K562 (cell line): Measurements from ENCODE around the gene PPIP5K2. TPM values are rescaled to one million over a fixed set of nuclear protein-coding genes. Genes with fewer than 3 reads are reported as not detected.

ENCODE experiments used
- ATAC-seq: fragments of 200-7000 bp; cut with Tn5 transposase; 3 replicates; pipeline ENCODE4 v1.9.1; 2020; ENCODE audit warnings: moderate library complexity
- BruUV-seq: library from RNA; stranded (reverse); fragments of 400-500 nt; replicated peaks from 2 replicates; lab custom pipeline; 2021; lab: Mats Ljungman, UMichigan
- CTCF ChIA-PET: fragments of 300-600 bp; formaldehyde crosslinking; extraction: SDS; loops from one replicate; lab custom pipeline; 2021; ENCODE audit warnings: low intra/inter-chr PET ratio; lab: Yijun Ruan, JAX
- POLR2A ChIA-PET: fragments of 300-600, 350-650 bp; sonication (Branson Sonifier 250); formaldehyde crosslinking; extraction: SDS; loops from one replicate; lab custom pipeline; 2021; ENCODE audit warnings: antibody characterized with exemption, inconsistent platforms; lab: Yijun Ruan, JAX
- DNase-seq, 4 experiments: peaks; one replicate each; pipeline versions ENCODE4 v3.0.0 to v3.0.0-alpha.2; 2011 to 2018; ENCODE audit warnings: low spot score in 3 of 4, mixed read lengths in 3 of 4; ENCODE audit errors: extremely low read depth in 1 of 4
- FAIRE-seq: peaks from 2 replicates; lab custom pipeline; 2011; peaks lifted over from hg19 to GRCh38; lab: Jason Lieb, UNC
- H2AFZ ChIP-seq: 2 replicates; pipeline ENCODE4 v1.6.0; 2011; ENCODE audit warnings: low read depth, low read length, control low read depth, inconsistent platforms
- H3K27ac ChIP-seq: fragments of 200-600 bp; 3 replicates; pipeline ENCODE4 v1.8.0; 2011; ENCODE audit warnings: low read depth, mild to moderate bottlenecking, control low read depth, inconsistent platforms, low read length, moderate library complexity, mixed read lengths; ENCODE audit errors: extremely low read depth
- H3K27me3 ChIP-seq, 2 experiments: fragments of 300-600 bp in 1 of 2; 2 replicates in 1 of 2; 3 replicates in 1 of 2; pipeline versions ENCODE4 v1.6.0 to v1.8.0; 2011; ENCODE audit warnings: inconsistent platforms in 2 of 2, low read length in 2 of 2, mild to moderate bottlenecking in 1 of 2, mixed read lengths in 1 of 2, moderate library complexity in 1 of 2; ENCODE audit not compliant: control insufficient read depth in 2 of 2, insufficient read depth in 2 of 2
- H3K36me3 ChIP-seq: fragments of 300-600 bp; 3 replicates; pipeline ENCODE4 v1.8.0; 2011; ENCODE audit warnings: mild to moderate bottlenecking, low read length, inconsistent platforms; ENCODE audit not compliant: control insufficient read depth, insufficient read depth
- H3K4me1 ChIP-seq, 2 experiments: fragments of 200-600 bp in 1 of 2; replicated peaks in 1 of 2; 2 replicates in 1 of 2; 3 replicates in 1 of 2; pipeline versions ENCODE4 v1.5.1 to v1.8.0; 2011; ENCODE audit warnings: inconsistent platforms in 2 of 2, low read length in 2 of 2, mild to moderate bottlenecking in 1 of 2, mixed read lengths in 1 of 2, moderate library complexity in 1 of 2; ENCODE audit not compliant: control insufficient read depth in 2 of 2, insufficient read depth in 2 of 2
- H3K4me2 ChIP-seq: 2 replicates; pipeline ENCODE4 v1.6.1; 2011; ENCODE audit warnings: low read length, control low read depth, inconsistent platforms, mixed read lengths; ENCODE audit not compliant: insufficient read depth
- H3K4me3 ChIP-seq: fragments of 200-600 bp; sonication (generic), shearing (Covaris generic); 2 replicates; pipeline ENCODE4 v1.5.1; 2016; ENCODE audit warnings: control low read depth, inconsistent platforms
- H3K79me2 ChIP-seq: fragments of 200-600 bp; 3 replicates; pipeline ENCODE4 v1.8.0; 2011; ENCODE audit warnings: low read length, inconsistent platforms; ENCODE audit not compliant: control insufficient read depth, insufficient read depth
- H3K9ac ChIP-seq, 2 experiments: 2 replicates each; pipeline versions ENCODE4 v1.6.0 to v1.6.1; 2011; ENCODE audit warnings: low read depth in 2 of 2, low read length in 2 of 2, control low read depth in 1 of 2, inconsistent platforms in 1 of 2, mild to moderate bottlenecking in 1 of 2, mixed read lengths in 1 of 2; ENCODE audit not compliant: insufficient read depth in 1 of 2
- H3K9me1 ChIP-seq: one replicate; pipeline ENCODE4 v1.6.0; 2011; ENCODE audit warnings: inconsistent platforms, mild to moderate bottlenecking, low read length, moderate library complexity; ENCODE audit not compliant: control insufficient read depth, insufficient read depth
- H3K9me3 ChIP-seq: replicated peaks from 2 replicates; pipeline ENCODE4 v1.5.1; 2011; ENCODE audit warnings: low read depth, low read length, inconsistent platforms; ENCODE audit not compliant: control insufficient read depth, insufficient read depth
- H4K20me1 ChIP-seq: replicated peaks from 2 replicates; pipeline ENCODE4 v1.6.1; 2011; ENCODE audit warnings: low read length, inconsistent platforms, mixed read lengths; ENCODE audit not compliant: control insufficient read depth, insufficient read depth
- CTCF ChIP-seq, 3 experiments: IDR thresholded peaks in 2 of 3; conservative IDR thresholded peaks in 1 of 3; 2 replicates each; pipeline ENCODE4 v1.5.1; 2011 to 2012; ENCODE audit warnings: low read length in 3 of 3, mild to moderate bottlenecking in 3 of 3, control low read depth in 2 of 3, improper control_type of control experiment in 1 of 3, inconsistent platforms in 1 of 3, low read depth in 1 of 3, mixed read lengths in 1 of 3, moderate library complexity in 1 of 3; ENCODE audit not compliant: insufficient read depth in 2 of 3
- ELK1 ChIP-seq: sonication (generic); formaldehyde crosslinking; IDR thresholded peaks from 2 replicates; pipeline ENCODE4 v1.8.1; 2022; ENCODE audit warnings: missing genetic modification reagents
- PHB2 ChIP-seq: fragments of 450-650 bp; IDR thresholded peaks from 2 replicates; pipeline ENCODE4 v1.6.1; 2017; ENCODE audit warnings: low read depth
- POU5F1 ChIP-seq: fragments of 150-350 bp; IDR thresholded peaks from 2 replicates; pipeline ENCODE4 v1.6.1; 2014; ENCODE audit warnings: borderline replicate concordance, low read length, low read depth, mild to moderate bottlenecking; ENCODE audit not compliant: partially characterized antibody
- PPARD ChIP-seq: fragments of 250-450 bp; sonication (Bioruptor Pico); IDR thresholded peaks from 2 replicates; pipeline ENCODE4 v1.8.0; 2022; ENCODE audit warnings: inconsistent platforms, mild to moderate bottlenecking, moderate library complexity
- RAD21 ChIP-seq, 2 experiments: fragments of 250-450 bp in 1 of 2; fragments of 450-650 bp in 1 of 2; sonication (Bioruptor Pico) in 1 of 2; formaldehyde crosslinking in 1 of 2; IDR thresholded peaks in 1 of 2; conservative IDR thresholded peaks in 1 of 2; 2 replicates each; pipeline versions ENCODE4 v1.4.0 to v1.8.0; 2020 to 2022; ENCODE audit warnings: mild to moderate bottlenecking in 2 of 2, moderate library complexity in 1 of 2
- SAFB ChIP-seq: fragments of 200-400 bp; formaldehyde crosslinking; IDR thresholded peaks from 2 replicates; pipeline ENCODE4 v1.6.1; 2017; ENCODE audit warnings: low read depth, low read length, borderline replicate concordance
- SETDB1 ChIP-seq: IDR thresholded peaks from one replicate; pipeline ENCODE4 v1.6.1; 2012; ENCODE audit warnings: low read length, control low read depth, inconsistent platforms
- SMC3 ChIP-seq: conservative IDR thresholded peaks from 2 replicates; pipeline ENCODE4 v1.6.1; 2011; ENCODE audit warnings: low read depth, low read length, improper control_type of control experiment; ENCODE audit not compliant: insufficient read depth
- UBTF ChIP-seq, 2 experiments: IDR thresholded peaks; 2 replicates each; pipeline ENCODE4 v1.6.1; 2012; ENCODE audit warnings: improper control_type of control experiment in 2 of 2, low read depth in 2 of 2, low read length in 2 of 2, borderline replicate concordance in 1 of 2
- ZEB2 ChIP-seq: fragments of 450-650 bp; IDR thresholded peaks from 2 replicates; pipeline ENCODE4 v1.6.1; 2016
- ZNF134 ChIP-seq: fragments of 250-450 bp; sonication (Bioruptor Pico); conservative IDR thresholded peaks from 2 replicates; pipeline ENCODE4 v1.4.0; 2020
- ZNF668 ChIP-seq: fragments of 250-450 bp; sonication (Bioruptor Pico); IDR thresholded peaks from 2 replicates; pipeline ENCODE4 v1.8.0; 2022; ENCODE audit warnings: mild to moderate bottlenecking, inconsistent platforms
- WGBS: fragments of 100-300 bp; shearing (Covaris generic); methylation state at CpG from one replicate; pipeline ENCODE4 v1.1.6; 2016; ENCODE audit warnings: low coverage, mixed read lengths; ENCODE audit not compliant: insufficient coverage; ENCODE audit errors: missing lambda C conversion rate; 5-methylcytosine and 5-hydroxymethylcytosine counted together
- in situ Hi-C: fragments of 300-500 bp; cut with MboI; formaldehyde crosslinking; loops from 4 replicates; pipeline ENCODE4 v1.15.0; 2018; ENCODE audit warnings: inconsistent platforms, mixed read lengths
- intact Hi-C: fragments of 100-400 bp; cut with micrococcal nuclease; formaldehyde crosslinking; loops from 2 replicates; pipeline ENCODE4 v1.14.2; 2022
- polyA plus RNA-seq, 8 experiments: library from polyadenylated mRNA; depleted of rRNA in 4 of 8; stranded (reverse) in 5 of 8; unstranded in 3 of 8; fragments of >200 nt; fragmentation: Nextera tagmentation in 2 of 8; fragmentation: Illumina TruSeq in 1 of 8; extraction: Ambion mirVana in 2 of 8; extraction: Trizol in 1 of 8; gene quantifications; 2 replicates each; pipeline versions ENCODE4 v1.2.1 to v1.2.3, GENCODE V29; 2011 to 2014; ENCODE audit warnings: inconsistent platforms in 1 of 8, missing spikeins in 1 of 8
- total RNA-seq, 7 experiments: library from RNA; depleted of rRNA in 6 of 7; stranded (reverse); fragments of >200 nt in 6 of 7; fragmentation: Illumina TruSeq in 2 of 7; extraction: Trizol in 2 of 7; gene quantifications; 2 replicates each; pipeline versions ENCODE4 v1.2.1 to v1.2.3, GENCODE V29; 2011 to 2021; ENCODE audit warnings: low replicate concordance in 1 of 7
- TF ChIP-seq, protein P1 (sequence below): sonication (generic); formaldehyde crosslinking; IDR thresholded peaks from 2 replicates; pipeline ENCODE4 v1.8.1; 2022; ENCODE audit warnings: missing genetic modification reagents

PPIP5K2 gene
- total and polyA plus RNA-seq, 9 of the 15 experiments (the other 6 are each of a cell fraction or from before 2014, with no cell fraction given): 39.4 to 150 (median 99.1) TPM

GRCh38 chr5:103255691-103256090 lies 135.6 kb downstream of the PPIP5K2 start (continued):
- no peak for TF ChIP-seq ELK1 (CRISPR knock-in tag)
- TF ChIP-seq POU5F1: no peak
- no peak for TF ChIP-seq UBTF (IDR thresholded peaks at IDR 0.05; ENCODE audit: borderline replicate concordance in 1 of 2, low read depth in 2 of 2, low read length in 2 of 2)

GRCh38 chr5:103256178-103256577 lies 136.1 kb downstream of the PPIP5K2 start:
- CTCF ChIA-PET: no interaction called here
- BruUV-seq: no TSS peak
- FAIRE-seq (peak; percentile 65), ATAC-seq (no peak), DNase-seq (peak in 1 of 4 experiments; percentile 32)
- 16% methylated on average over 3 of the region's 4 CpGs for WGBS
- H3K9me1 ChIP-seq: no peaks in the 10 kb centered on the region
- H3K9ac ChIP-seq: no peak overlapping the region
- H3K4me3 ChIP-seq: no peak overlapping the region
- H3K4me2 ChIP-seq: no peak overlapping the region
- no peaks in the 10 kb centered on the region; a peak in 1 of 5 replicates for H3K27me3 ChIP-seq
- no peaks in the 10 kb centered on the region for H4K20me1 ChIP-seq
- POLR2A ChIA-PET: interaction anchor here (0.6 to 0.7 kb wide), 2 partner anchors 14 to 31 kb away, joined by 3 read pairs; no protein-coding TSS in a partner anchor
- H3K36me3 ChIP-seq: no peaks in the 10 kb centered on the region
- H3K79me2 ChIP-seq: peaks cover 25% of the 10 kb centered on the region
- peak overlapping the region; percentile 67 for H2AFZ ChIP-seq
- intact Hi-C loops (loop anchor here (10.0 kb wide), 1 partner anchor 309 kb away; the partner anchor contains the start of gene NUDT12), in situ Hi-C loops (no loop called here)
- H3K9me3 ChIP-seq: no peaks in the 10 kb centered on the region
- no peak overlapping the region for H3K27ac ChIP-seq
- H3K4me1 ChIP-seq: peaks cover 10 to 12% of the 10 kb centered on the region in 2 experiments; a peak in 3 of 5 replicates
- no peak for TF ChIP-seq SETDB1
- peak; percentile 66; the same call in 1 of the 2 replicates for TF ChIP-seq ZNF134 (CRISPR knock-in tag)
- TF ChIP-seq ZNF668 (CRISPR knock-in tag): no peak
- TF ChIP-seq, protein P1, sequence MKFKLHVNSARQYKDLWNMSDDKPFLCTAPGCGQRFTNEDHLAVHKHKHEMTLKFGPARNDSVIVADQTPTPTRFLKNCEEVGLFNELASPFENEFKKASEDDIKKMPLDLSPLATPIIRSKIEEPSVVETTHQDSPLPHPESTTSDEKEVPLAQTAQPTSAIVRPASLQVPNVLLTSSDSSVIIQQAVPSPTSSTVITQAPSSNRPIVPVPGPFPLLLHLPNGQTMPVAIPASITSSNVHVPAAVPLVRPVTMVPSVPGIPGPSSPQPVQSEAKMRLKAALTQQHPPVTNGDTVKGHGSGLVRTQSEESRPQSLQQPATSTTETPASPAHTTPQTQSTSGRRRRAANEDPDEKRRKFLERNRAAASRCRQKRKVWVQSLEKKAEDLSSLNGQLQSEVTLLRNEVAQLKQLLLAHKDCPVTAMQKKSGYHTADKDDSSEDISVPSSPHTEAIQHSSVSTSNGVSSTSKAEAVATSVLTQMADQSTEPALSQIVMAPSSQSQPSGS (CRISPR knock-in tag): no peak
- TF ChIP-seq RAD21 (CRISPR knock-in tag; conservative IDR thresholded peaks at IDR 0.05 in 1 of 2, IDR thresholded peaks at IDR 0.05 in 1 of 2): peak in 1 of 2 experiments; percentile 42; a peak in 1 of 4 replicates
- no peak for TF ChIP-seq ZEB2
- TF ChIP-seq SMC3: no peak
- peak in 2 of 3 experiments; percentile 33 to 58; a peak in 3 of 6 replicates for TF ChIP-seq CTCF (IDR thresholded peaks at IDR 0.05 in 2 of 3, conservative IDR thresholded peaks at IDR 0.05 in 1 of 3; ENCODE audit: insufficient read depth in 2 of 3, low read depth in 1 of 3, low read length in 3 of 3)
- no peak for TF ChIP-seq PPARD (CRISPR knock-in tag)
- no peak for TF ChIP-seq PHB2
- TF ChIP-seq SAFB: no peak
